GM21717 (cell line): Measurements from ENCODE around the gene PDE6B.

ENCODE experiments used
- ATAC-seq: cut with Tn5 transposase; IDR thresholded peaks from one replicate; pipeline ENCODE4 v1.9.1; 2021; ENCODE audit warnings: mild to moderate bottlenecking, moderate library complexity; ENCODE audit not compliant: unreplicated experiment

The PDE6B gene

DNA sequence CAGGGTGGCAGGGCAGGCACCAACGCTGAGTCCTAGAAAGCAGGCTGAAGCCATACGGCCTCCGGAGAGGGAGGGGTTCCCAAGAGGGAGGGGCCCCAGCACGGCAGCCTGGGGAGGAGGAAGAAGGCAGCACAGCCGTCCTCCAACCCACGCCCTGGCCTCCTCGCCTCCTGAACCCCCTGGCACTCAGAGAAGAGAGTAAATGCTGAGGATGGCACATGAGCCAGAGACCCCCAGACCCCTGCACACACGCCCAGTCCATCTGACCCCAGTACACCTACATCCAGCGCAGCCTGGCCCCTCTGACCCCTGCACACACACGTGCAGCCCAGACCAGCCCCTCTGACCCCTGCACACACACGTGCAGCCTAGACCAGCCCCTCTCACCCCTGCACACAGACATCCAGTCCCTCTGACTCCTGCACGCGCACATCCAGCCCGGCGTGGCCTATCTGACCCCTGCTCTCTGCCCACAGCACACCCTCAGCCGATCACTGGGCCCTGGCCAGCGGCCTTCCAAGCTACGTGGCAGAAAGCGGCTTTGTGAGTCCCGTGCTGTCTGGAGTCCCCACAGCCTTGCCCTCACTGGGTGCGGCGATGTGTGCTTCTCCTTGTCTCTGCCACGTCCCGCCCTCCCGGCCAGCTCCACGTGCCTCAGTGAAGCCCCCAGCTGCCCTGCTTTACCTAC lies 30.2 kb downstream of the PDE6B start:
- no peak for ATAC-seq

DNA sequence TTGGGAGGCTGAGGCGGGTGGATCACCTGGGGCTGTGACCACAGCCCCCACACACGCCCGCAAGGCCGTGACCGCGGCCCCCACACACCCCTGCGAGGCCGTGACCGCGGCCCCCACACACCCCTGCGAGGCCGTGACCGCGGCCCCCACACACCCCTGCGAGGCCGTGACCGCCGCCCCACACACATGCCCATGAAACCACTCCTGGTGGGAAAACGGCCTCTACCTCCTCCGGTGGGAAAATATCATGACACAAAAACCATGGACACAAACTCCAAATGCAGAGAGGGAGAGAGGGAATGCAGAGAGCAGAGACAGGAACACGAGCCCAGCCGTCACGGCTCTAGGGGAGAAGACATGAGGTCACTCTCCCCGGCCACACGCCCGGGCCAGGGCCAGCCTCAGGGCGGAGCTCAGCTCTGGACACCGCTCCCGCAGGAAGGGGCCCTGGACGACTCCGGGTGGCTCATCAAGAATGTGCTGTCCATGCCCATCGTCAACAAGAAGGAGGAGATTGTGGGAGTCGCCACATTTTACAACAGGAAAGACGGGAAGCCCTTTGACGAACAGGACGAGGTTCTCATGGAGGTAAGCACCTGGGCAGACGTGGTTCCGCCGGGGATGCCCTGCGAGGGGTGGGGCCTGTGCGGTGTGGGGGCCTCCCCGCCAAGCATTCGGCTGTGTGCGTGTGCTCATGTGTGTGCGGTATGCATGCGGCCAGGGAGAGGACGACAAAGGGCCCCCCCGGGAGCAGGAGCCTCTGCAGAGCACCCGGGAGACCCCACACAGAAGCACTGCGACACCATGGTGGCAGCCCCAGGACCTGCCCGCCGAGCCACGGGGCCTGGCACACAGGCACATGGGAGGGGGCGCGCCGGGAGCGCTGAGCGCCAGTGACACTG lies 31.3 kb downstream of the PDE6B start:
- no peak for ATAC-seq

DNA sequence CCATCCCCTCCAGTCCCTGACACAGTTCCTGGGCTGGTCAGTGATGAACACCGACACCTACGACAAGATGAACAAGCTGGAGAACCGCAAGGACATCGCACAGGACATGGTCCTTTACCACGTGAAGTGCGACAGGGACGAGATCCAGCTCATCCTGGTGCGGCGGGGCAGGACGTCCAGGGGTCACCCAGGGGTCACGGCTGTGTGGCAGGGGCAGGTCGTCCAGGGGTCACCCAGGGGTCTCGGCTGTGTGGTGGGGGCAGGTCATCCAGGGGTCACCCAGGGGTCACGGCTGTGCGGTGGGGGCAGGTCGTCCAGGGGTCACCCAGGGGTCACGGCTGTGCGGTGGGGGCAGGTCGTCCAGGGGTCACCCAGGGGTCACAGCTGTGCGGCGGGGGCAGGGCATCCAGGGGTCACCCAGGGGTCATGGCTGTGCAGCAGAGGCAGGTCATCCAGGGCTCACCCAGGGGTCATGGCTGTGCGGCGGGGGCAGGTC lies 32.0 kb downstream of the PDE6B start:
- ATAC-seq: no peak

DNA sequence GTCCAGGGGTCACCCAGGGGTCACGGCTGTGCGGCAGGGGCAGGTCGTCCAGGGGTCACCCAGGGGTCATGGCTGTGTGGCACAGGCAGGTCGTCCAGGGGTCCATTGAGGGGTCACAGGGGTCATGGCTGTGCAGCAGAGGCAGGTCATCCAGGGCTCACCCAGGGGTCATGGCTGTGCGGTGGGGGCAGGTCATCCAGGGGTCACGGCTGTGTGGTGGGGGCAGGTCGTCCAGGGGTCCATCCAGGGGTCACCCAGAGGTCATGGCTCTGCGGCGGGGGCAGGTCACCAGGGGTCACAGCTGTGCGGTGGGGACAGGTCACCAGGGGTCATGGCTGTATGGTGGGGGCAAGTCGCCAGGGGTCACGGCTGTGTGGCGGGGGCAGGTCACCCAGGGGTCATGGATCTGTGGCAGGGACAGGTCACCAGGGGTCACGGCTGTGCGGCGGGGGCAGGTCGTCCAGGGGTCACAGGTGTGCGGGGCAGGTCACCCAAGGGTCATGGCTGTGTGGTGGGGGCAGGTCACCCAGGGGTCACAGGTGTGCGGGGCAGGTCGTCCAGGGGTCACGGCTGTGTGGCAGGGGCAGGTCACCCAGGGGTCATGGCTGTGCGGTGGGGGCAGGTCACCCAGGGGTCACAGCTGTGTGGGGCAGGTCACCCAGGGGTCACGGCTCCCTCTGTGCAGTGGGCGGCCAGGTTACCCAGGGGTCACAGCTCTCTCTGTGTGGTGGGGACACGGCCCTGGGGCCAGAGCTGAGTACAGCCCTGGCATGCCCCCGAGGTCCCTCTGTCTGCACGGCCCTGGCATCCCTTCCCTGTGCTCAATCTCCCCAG lies 32.7 kb downstream of the PDE6B start:
- ATAC-seq: no peak

DNA sequence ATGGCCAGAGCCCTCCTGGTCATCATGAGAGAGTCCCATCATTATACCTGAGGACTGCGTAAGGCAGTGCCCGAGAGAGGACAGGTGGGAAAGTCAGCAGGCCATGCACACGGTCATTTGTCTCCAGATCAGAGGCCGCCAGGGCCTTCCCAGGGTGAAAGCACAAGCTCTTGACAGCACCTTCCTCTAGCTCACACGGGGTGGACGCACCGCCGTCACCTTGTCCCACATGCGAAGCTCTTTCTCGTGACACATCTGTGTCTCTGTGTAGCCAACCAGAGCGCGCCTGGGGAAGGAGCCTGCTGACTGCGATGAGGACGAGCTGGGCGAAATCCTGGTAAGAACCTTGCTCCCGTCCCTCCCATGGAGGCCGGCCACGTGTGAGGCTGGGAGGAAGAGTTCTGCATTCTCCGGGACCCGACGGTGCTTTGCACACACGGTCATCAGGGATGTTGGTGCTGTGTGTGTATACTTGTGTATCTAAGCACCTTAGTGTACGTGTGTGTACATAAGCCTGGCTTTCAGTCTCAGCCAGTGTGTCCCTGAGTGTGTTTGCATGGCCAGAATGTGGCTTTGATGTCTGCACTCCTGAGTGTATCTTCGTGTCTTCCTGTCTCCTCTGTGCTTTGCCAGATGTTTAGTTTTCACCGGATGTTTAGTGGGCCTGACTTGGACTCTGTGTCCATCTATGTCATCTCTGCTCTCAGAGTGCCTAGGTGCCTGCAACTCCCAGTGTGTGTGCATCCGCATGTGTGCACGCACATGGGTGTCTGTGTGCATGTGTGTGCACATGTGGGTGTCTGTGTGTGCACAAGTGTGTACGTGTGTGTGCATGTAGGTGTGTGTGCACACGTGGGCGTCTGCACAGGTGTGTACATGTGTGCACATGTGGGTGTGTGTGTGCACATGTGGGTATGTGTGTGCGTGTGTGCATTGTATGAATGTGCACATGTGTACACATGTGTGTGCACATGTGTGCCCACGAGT lies 33.6 kb downstream of the PDE6B start:
- no peak for ATAC-seq

DNA sequence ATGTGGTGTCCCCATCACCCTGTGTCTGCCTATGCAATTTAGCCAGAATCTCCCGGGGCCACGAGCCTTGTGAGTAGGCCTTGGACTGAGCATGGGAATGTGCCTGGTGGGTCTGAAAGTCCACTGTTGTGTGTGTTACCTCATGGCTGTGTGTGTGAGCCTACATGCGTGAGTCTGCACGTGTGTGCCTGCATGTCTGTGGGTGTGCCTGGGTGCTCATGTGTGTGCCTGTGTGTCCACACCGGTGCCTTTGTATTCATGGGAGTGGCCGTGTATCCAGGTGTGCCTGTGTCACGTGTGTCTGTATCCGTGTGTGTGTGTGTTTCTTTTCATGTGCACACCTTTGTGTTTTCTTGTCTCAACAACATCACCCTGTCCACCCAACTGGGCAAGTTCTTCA lies 34.5 kb downstream of the PDE6B start:
- no peak for ATAC-seq

DNA sequence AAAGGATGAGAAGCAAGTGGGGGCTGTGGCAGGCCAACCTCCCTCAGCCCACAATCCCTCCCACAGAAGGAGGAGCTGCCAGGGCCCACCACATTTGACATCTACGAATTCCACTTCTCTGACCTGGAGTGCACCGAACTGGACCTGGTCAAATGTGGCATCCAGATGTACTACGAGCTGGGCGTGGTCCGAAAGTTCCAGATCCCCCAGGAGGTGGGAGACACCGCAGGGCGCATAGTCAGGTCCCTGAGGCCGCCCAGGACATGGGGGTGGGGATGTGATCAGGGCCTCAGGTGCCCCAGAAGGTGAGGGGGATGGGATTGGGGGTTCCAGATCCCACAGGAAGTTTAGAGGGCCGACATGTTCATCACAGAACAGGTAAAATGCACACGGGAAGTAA lies 35.0 kb downstream of the PDE6B start:
- ATAC-seq: no peak

DNA sequence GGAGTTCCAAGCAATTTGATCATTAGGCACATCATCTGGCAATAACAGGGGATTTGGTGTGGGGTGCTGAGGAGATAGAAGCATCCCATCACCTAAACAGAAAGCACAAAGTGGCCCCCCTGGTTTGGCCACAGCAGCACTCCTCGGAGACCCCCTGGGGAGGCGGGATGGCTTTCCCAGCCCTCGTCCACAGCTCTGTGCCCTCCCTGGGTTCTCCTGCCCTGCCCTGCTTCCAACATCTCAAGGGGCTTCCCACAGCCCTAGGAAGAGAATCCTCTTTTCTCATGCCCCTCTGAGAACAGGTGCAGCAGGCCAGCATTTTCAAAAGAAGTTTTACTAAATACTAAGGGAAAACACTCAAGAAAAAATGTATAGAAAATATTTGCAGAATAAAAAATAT lies 35.9 kb downstream of the PDE6B start:
- ATAC-seq: no peak

DNA sequence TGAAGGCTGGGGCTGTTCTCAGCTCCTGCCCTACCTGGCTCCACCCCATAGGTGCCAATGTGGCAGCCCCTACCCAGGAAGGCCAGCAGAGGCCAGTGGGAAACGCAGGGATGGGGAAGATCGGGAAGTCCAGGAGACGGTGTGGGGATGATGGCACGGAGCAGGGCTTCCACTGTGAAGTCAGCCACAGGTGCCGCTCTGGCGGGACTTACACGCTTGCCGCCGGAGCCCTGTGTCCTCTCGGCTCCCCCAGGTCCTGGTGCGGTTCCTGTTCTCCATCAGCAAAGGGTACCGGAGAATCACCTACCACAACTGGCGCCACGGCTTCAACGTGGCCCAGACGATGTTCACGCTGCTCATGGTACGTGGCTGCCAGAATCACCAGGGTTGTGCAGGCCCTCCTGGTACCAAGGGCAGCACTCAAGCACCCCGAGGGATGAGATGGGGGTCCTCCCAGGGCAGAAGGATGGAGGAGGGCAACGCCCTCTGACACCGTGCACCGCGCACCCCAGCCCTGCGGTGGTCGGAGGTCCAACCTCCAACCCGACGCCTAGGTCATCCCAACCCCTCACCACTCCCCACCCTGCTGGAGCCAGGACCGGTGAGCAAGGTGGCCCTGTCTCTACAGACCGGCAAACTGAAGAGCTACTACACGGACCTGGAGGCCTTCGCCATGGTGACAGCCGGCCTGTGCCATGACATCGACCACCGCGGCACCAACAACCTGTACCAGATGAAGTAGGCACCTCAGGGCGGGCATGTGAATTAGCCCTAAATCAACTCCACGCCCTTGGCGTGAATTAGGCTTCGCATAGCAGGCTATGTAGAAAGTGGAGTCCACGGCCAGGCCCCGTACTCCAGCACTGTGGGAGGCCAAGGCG lies 36.7 kb downstream of the PDE6B start:
- no peak for ATAC-seq

DNA sequence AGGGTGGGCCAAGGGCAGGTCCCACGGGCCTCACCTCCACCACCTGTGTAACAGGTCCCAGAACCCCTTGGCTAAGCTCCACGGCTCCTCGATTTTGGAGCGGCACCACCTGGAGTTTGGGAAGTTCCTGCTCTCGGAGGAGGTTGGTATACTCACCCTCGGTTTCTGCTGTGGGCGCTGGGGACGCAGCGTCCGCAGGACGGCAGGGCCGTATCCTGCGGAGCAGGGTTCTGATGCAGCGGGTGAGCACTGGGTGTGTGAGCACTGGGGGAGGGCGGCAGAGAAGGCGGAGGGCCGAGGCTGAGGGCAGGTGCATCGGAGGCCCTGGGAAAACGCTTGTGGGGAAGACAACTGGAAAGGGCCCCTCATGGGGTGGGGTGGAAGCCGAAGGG lies 37.7 kb downstream of the PDE6B start:
- no peak for ATAC-seq

DNA sequence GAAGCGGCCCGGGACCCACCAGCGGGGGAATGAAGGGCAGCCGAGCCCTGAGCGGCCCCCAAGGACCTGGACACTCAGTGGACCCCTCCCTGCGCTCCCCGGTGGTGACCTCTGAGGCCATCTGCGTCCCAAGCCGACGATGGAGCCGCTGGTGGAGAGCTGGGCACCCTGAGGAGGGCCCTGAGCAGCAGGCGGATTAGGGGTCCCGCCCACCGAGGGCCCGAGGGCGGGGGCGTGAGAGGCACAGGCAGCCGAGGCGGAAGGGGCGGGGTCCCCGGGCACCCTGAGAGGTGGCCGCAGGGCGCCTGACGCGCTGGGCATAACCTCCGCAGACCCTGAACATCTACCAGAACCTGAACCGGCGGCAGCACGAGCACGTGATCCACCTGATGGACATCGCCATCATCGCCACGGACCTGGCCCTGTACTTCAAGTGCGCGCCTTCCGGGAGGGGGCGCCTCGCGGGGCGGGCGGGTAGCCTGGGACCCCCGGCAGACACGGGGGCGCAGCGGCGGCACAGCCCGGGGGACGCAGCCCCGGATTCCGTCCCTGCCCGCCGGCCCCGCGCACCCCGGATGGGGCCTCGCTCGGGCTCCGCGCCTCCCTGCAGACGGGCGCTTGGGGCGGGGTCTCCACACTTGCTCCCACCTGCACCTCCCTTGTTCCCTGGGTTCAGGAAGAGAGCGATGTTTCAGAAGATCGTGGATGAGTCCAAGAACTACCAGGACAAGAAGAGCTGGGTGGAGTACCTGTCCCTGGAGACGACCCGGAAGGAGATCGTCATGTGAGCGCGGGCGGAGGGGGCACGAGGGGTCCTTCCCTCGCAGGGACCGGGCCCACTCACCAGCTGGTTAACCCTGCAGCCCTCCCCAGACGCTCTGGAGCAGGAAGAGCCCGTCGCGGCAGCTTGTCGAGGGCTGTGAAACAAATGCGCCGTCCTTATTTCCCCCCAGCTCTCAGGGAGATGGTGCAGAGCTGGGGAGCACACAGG lies 38.4 kb downstream of the PDE6B start:
- no peak for ATAC-seq

DNA sequence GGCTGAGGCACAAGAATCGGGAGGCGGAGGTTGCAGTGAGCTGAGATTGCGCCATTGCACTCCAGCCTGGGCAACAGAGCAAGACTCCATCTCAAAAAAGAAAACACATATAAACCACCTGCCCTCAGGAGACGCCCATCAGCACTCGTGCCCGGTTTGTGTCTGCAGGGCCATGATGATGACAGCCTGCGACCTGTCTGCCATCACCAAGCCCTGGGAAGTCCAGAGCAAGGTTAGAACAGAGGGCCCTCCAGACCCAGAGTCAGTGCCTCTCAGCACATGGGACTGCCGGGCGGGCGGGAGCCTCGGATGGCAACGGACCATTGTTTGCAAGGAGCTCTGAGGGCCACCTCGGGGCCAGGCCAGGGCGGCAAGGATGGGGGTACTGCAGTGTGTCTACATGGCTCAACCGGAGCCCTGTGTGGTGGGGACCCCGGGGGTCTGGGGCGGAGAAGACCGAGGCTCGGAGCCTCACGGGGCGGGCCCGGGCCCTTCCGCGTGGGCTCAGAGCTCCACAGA lies 39.4 kb downstream of the PDE6B start:
- no peak for ATAC-seq

DNA sequence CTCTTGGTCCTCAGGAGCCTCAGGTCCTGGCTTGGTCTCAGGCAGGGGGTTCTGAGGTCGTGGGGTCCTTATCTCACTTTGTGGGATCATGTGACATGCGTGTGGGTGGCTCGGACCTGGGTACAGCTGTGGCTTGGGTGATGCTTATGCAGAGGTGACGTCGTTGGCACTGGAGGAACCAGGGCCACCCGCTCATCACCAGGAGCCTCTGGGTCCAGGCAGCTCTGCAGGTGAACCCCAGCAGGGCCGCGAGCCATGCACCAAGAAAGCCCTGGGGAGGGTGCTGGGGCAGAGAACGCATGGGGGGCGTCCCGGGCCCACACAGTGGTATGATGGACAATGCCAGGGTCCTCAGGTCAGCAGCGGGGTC lies 40.0 kb downstream of the PDE6B start:
- no peak for ATAC-seq

DNA sequence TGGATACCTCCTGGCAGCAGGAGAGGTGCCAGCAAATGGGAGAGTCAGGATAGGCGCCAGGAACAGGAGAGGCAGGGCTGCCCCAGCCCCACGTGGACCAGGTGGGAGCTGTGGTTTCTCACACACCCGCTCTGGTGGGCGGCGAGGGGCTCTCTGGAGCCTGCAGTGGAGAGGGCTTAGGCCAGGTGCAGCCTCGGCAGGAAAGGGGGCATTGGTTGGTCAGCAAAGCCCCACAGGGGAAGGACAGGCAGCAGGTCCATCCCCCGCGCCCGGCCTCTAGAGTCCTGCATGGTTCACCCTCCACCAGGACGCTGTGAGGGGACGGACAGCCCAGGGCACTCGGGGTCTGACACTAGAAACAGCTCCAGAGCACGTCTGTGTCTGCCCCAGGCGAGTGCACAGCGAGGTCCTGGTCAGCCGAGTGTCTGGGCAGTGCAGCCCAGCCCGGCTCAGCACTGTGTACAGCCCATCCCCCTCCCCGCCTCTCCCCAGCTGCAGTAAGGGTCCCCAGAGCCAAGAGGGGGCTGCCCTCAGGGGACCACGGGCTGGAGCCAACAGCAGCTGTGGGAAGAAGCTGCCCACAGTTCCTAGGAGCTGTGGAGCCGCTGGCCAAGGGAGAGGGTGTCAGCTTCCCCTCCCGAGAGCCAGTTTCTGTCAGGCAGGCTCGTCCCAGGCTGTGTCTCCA lies 40.5 kb downstream of the PDE6B start:
- ATAC-seq: no peak

DNA sequence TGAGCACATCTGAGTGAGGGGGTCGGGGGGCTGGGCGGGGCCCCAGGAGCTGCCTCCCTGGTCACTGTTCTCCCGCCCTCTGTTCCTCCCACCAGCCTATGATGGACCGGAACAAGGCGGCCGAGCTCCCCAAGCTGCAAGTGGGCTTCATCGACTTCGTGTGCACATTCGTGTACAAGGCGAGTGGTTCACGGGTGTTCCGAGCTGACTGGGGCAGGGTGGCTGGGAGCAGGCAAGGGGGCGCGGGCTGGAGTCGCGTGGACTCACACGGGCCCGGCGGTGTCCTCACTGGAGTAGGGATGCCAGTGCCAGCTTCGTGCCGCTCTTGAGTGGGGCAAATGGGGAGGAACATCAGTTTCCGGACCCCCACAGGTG lies 41.0 kb downstream of the PDE6B start:
- ATAC-seq: no peak

DNA sequence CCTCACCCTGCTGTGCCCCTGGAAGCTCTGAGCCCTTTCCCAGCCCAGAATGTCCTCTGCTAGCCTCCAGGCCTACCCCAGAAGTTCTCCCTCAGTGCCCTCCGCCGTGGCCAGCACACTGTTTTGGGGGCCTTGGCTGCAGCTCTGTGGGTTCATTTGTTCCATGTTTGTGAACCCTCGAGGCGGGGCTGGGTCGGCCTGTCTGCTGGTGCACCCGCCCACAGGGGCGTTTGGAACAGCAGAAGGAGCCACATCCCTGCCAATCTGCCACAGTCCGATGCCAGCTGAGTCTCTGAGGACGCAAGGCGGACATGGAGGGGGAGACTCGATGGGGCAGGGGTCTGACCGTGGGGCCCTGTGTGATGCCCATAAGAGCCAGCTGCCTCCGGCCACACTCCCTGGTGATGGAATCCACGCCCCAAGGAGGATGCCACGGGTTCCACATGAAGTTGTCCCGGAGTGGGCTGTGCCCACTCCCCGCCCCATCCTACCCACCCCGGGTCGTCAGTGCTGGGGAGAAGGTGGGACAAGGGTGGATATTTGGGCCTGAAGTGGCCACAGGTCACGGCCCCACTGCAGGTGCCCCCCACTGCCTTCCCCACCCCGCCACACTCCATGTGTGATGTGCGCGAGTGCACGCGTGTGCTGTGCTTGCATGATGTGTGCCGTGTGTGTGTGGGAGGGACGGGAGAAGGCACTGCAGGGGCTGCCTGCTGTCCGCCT lies 41.6 kb downstream of the PDE6B start:
- ATAC-seq: no peak

DNA sequence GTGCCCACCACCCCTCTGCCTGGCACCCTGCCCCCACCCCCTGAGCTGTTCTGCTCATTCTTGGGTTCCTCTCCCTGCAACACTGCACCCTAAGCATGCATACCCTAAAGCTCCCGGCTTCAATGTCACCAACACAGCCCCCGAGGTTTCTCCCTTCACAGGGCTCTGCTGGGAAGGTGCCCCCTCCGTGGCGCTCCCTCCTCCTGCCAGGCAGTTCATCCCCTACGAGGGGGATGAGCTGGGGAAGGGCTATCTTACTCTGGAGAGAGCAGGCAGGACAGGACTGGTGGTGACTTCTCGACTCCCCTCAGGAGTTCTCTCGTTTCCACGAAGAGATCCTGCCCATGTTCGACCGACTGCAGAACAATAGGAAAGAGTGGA lies 42.2 kb downstream of the PDE6B start:
- ATAC-seq: no peak
